ENCODE measurements around the gene PHLPP1.

PHLPP1 gene

DNA sequence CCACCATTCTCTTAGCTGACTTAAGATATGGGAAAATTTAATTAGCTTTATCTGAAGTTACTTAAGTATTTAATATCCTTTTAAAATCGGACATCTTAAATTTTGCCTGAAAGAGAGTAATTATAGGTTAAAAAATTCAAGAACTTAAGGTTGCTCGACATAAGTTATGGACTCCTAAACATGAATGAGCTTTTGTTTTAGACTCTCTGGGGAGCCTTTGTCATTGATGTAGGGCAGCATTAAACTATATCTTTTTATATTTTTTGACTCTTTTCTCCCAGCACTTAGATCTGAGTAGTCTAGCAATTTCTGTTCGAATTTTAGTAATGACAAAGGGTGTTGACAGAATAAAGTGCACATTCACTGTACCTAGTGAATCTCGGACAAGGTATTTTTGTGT lies 4.7 kb downstream of the PHLPP1 start:
- no peak for TF ChIP-seq ZNF565 (CRISPR knock-in tag; conservative IDR thresholded peaks at IDR 0.05; ENCODE audit: low read depth)
- TF ChIP-seq RARB (CRISPR knock-in tag; IDR thresholded peaks at IDR 0.05): no peak
- TF ChIP-seq ISL1 (CRISPR knock-in tag; IDR thresholded peaks at IDR 0.05): no peak
- no peak for TF ChIP-seq TOX (CRISPR knock-in tag; IDR thresholded peaks at IDR 0.05; ENCODE audit: borderline replicate concordance)
- no peak for TF ChIP-seq ARNTL (CRISPR knock-in tag; IDR thresholded peaks at IDR 0.05; ENCODE audit: borderline replicate concordance, low read depth)
- TF ChIP-seq OSR1 (CRISPR knock-in tag; IDR thresholded peaks at IDR 0.05): no peak
- TF ChIP-seq CSDC2 (CRISPR knock-in tag; IDR thresholded peaks at IDR 0.05): no peak
- ATAC-seq: no peak

DNA sequence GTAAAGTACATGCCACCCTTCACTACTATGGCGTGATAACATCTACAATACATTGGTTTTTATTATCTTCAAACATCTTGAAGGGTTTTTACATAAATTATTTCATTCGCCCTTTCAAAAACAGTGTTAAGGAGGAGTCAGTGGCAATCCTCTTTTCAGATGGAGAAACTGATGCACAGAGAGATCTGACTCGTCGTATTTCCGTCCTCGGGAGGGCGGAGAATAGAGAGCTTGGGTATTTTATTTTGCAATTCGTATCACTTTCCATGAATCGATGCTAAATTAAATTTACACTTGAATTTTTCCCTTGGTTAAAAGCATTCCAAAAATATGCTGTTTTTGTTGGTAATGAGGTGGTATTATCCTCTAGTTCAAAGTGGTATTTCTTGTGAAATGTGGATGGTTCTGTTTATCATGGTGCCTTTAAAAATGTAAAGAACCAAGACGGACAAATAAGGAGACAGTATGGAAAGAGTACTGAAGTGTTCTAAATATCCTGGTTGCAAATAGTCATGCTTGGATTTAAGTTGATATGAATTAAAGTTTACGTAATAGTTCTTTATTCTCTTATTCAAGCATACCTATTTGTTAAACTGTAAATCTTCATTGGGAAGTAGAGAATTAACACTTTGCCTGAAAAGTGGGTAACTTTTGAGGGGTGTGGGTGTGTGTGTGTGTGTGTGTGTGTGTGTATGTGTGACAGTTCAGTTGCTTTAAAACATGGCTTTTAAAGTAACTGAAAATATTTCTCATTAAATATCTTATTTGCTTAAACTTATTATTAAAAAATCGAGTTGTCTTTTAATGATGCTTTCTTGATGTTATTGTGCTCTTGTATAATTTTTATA lies 5.6 kb downstream of the PHLPP1 start:
- TF ChIP-seq, protein P1, sequence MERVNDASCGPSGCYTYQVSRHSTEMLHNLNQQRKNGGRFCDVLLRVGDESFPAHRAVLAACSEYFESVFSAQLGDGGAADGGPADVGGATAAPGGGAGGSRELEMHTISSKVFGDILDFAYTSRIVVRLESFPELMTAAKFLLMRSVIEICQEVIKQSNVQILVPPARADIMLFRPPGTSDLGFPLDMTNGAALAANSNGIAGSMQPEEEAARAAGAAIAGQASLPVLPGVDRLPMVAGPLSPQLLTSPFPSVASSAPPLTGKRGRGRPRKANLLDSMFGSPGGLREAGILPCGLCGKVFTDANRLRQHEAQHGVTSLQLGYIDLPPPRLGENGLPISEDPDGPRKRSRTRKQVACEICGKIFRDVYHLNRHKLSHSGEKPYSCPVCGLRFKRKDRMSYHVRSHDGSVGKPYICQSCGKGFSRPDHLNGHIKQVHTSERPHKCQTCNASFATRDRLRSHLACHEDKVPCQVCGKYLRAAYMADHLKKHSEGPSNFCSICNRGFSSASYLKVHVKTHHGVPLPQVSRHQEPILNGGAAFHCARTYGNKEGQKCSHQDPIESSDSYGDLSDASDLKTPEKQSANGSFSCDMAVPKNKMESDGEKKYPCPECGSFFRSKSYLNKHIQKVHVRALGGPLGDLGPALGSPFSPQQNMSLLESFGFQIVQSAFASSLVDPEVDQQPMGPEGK (CRISPR knock-in tag; IDR thresholded peaks at IDR 0.05; ENCODE audit: borderline replicate concordance): no peak
- TF ChIP-seq ARNTL (CRISPR knock-in tag; IDR thresholded peaks at IDR 0.05; ENCODE audit: borderline replicate concordance, low read depth) (no peak), ISL1 (CRISPR knock-in tag; IDR thresholded peaks at IDR 0.05) (no peak), ZNF70 (CRISPR knock-in tag; IDR thresholded peaks at IDR 0.05) (no peak), ZNF565 (CRISPR knock-in tag; conservative IDR thresholded peaks at IDR 0.05; ENCODE audit: low read depth) (no peak), OSR1 (CRISPR knock-in tag; IDR thresholded peaks at IDR 0.05) (no peak), ESRRG (CRISPR knock-in tag; IDR thresholded peaks at IDR 0.05) (no peak), ZC3H10 (CRISPR knock-in tag; IDR thresholded peaks at IDR 0.05) (no peak), BACH2 (CRISPR knock-in tag; IDR thresholded peaks at IDR 0.05; ENCODE audit: borderline replicate concordance) (no peak), TOX (CRISPR knock-in tag; IDR thresholded peaks at IDR 0.05; ENCODE audit: borderline replicate concordance) (no peak), CSDC2 (CRISPR knock-in tag; IDR thresholded peaks at IDR 0.05) (no peak), ZFP3 (CRISPR knock-in tag; IDR thresholded peaks at IDR 0.05) (no peak)
- TF ChIP-seq, protein P2, sequence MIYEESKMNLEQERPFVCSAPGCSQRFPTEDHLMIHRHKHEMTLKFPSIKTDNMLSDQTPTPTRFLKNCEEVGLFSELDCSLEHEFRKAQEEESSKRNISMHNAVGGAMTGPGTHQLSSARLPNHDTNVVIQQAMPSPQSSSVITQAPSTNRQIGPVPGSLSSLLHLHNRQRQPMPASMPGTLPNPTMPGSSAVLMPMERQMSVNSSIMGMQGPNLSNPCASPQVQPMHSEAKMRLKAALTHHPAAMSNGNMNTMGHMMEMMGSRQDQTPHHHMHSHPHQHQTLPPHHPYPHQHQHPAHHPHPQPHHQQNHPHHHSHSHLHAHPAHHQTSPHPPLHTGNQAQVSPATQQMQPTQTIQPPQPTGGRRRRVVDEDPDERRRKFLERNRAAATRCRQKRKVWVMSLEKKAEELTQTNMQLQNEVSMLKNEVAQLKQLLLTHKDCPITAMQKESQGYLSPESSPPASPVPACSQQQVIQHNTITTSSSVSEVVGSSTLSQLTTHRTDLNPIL (CRISPR knock-in tag; IDR thresholded peaks at IDR 0.05; ENCODE audit: low read depth): no peak
- ATAC-seq: no peak

DNA sequence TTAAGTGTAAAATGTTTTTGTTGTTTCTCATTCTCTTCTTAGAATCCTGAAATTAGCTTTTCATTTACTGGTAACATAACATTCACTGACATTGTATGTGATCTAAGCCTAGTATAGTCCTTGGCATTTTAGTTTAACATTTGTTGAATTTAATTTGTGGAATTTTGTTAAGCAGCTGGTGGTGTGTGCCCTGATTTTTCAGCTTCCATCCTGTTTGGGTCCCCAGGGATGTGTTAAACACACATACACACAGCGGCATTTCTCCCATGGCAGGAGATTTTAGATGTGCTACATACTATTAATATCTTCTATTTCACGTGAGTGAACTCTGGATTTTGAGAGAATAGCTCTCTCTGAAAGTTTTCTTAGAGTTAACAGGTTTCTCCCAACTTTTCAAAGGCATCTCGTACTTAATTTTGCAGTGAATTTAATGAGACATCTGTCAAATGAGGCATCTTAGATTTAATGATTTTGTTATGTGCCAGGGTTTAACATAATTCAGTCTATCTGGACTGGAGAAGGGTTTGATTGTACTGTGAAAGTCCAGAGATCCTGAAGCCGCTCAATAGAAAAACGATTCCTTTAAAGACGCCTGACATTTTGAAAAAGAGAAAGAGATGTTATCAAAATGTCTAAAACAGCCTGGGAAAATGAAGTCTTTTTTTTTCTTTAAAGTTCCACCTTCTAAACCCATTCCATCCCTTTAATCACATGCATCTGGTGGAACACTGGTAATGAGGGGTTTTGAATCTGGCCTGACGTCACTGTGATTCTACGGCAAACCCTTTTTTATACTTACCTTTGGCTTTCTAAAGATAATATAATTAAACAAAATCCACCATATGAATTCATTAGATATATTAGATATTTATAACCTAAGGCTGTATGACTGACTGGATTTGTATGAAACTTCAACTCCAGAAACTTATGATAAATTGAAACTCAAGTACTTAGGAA lies 6.8 kb downstream of the PHLPP1 start:
- no peak for ATAC-seq

More for the DNA sequence above, 6.8 kb downstream of the PHLPP1 start:
- TF ChIP-seq, protein P3, sequence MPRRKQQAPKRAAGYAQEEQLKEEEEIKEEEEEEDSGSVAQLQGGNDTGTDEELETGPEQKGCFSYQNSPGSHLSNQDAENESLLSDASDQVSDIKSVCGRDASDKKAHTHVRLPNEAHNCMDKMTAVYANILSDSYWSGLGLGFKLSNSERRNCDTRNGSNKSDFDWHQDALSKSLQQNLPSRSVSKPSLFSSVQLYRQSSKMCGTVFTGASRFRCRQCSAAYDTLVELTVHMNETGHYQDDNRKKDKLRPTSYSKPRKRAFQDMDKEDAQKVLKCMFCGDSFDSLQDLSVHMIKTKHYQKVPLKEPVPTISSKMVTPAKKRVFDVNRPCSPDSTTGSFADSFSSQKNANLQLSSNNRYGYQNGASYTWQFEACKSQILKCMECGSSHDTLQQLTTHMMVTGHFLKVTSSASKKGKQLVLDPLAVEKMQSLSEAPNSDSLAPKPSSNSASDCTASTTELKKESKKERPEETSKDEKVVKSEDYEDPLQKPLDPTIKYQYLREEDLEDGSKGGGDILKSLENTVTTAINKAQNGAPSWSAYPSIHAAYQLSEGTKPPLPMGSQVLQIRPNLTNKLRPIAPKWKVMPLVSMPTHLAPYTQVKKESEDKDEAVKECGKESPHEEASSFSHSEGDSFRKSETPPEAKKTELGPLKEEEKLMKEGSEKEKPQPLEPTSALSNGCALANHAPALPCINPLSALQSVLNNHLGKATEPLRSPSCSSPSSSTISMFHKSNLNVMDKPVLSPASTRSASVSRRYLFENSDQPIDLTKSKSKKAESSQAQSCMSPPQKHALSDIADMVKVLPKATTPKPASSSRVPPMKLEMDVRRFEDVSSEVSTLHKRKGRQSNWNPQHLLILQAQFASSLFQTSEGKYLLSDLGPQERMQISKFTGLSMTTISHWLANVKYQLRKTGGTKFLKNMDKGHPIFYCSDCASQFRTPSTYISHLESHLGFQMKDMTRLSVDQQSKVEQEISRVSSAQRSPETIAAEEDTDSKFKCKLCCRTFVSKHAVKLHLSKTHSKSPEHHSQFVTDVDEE (CRISPR knock-in tag; IDR thresholded peaks at IDR 0.05): no peak
- no peak for TF ChIP-seq TOX (CRISPR knock-in tag; IDR thresholded peaks at IDR 0.05; ENCODE audit: borderline replicate concordance)
- no peak for TF ChIP-seq ZFP30 (CRISPR knock-in tag; IDR thresholded peaks at IDR 0.05)
- TF ChIP-seq CSDC2 (CRISPR knock-in tag; IDR thresholded peaks at IDR 0.05): no peak
- no peak for TF ChIP-seq GLIS3 (CRISPR knock-in tag; IDR thresholded peaks at IDR 0.05)
- TF ChIP-seq, protein P4, sequence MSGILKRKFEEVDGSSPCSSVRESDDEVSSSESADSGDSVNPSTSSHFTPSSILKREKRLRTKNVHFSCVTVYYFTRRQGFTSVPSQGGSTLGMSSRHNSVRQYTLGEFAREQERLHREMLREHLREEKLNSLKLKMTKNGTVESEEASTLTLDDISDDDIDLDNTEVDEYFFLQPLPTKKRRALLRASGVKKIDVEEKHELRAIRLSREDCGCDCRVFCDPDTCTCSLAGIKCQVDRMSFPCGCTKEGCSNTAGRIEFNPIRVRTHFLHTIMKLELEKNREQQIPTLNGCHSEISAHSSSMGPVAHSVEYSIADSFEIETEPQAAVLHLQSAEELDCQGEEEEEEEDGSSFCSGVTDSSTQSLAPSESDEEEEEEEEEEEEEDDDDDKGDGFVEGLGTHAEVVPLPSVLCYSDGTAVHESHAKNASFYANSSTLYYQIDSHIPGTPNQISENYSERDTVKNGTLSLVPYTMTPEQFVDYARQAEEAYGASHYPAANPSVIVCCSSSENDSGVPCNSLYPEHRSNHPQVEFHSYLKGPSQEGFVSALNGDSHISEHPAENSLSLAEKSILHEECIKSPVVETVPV (CRISPR knock-in tag; IDR thresholded peaks at IDR 0.05): no peak
- no peak for TF ChIP-seq ARNTL (CRISPR knock-in tag; IDR thresholded peaks at IDR 0.05; ENCODE audit: borderline replicate concordance, low read depth)
- no peak for TF ChIP-seq OSR1 (CRISPR knock-in tag; IDR thresholded peaks at IDR 0.05)
- TF ChIP-seq TCF4 (CRISPR knock-in tag; IDR thresholded peaks at IDR 0.05; ENCODE audit: borderline replicate concordance): no peak
- TF ChIP-seq ZC3H10 (CRISPR knock-in tag; IDR thresholded peaks at IDR 0.05): no peak
- TF ChIP-seq ZFP3 (CRISPR knock-in tag; IDR thresholded peaks at IDR 0.05): no peak
- no peak for TF ChIP-seq ZNF70 (CRISPR knock-in tag; IDR thresholded peaks at IDR 0.05)
- TF ChIP-seq ZNF8 (CRISPR knock-in tag; IDR thresholded peaks at IDR 0.05): no peak
- TF ChIP-seq ESRRG (CRISPR knock-in tag; IDR thresholded peaks at IDR 0.05): no peak
- TF ChIP-seq, protein P1 (CRISPR knock-in tag; IDR thresholded peaks at IDR 0.05; ENCODE audit: borderline replicate concordance): no peak
- no peak for TF ChIP-seq ISL1 (CRISPR knock-in tag; IDR thresholded peaks at IDR 0.05)

Measured in SK-N-SH treated with all-trans-retinoic acid at 6 μM for 48 hours (cell line).